OCI-LY1 (cell line): ENCODE measurements around the gene FIS1.
"Not testable (repeated sequence)": the region's sequence is repeated elsewhere in the genome, so short reads cannot be mapped to it uniquely, and the experiment has no call there.

Source experiments
- EZH2 ChIP-seq: fragments of 200-600 bp; sonication (generic), shearing (Covaris generic); IDR thresholded peaks from 2 replicates; pipeline ENCODE4 v1.8.0; 2017; ENCODE audit warnings: borderline replicate concordance, mixed run types, mild to moderate bottlenecking, antibody characterized with exemption, low read length, moderate library complexity, mixed read lengths
- TF ChIP-seq, protein P1 (sequence below): fragments of 200-600 bp; sonication (generic), shearing (Covaris generic); IDR thresholded peaks from 2 replicates; pipeline ENCODE4 v1.5.1; 2017; ENCODE audit warnings: mild to moderate bottlenecking, antibody characterized with exemption, low read length, moderate library complexity, mixed read lengths

DNA sequence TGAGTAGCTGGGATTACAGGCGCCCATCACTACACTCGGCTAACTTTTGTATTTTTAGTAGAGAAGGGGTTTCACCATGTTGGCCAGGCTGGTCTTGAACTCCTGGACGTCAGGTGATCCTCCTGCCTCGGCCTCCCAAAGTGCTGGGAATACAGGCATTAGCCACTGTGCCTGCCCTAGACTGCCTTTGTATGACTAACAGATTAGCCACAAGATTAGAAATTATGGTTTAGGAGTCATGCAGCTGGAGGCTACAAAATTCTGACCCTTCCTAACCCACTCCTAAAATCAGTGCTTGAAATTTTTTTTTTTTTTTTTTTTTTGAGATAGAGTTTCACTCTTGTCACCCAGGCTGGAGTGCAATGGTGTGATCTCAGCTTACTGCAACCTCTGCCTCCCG lies 47.7 kb upstream of the FIS1 start:
- TF ChIP-seq, protein P1, sequence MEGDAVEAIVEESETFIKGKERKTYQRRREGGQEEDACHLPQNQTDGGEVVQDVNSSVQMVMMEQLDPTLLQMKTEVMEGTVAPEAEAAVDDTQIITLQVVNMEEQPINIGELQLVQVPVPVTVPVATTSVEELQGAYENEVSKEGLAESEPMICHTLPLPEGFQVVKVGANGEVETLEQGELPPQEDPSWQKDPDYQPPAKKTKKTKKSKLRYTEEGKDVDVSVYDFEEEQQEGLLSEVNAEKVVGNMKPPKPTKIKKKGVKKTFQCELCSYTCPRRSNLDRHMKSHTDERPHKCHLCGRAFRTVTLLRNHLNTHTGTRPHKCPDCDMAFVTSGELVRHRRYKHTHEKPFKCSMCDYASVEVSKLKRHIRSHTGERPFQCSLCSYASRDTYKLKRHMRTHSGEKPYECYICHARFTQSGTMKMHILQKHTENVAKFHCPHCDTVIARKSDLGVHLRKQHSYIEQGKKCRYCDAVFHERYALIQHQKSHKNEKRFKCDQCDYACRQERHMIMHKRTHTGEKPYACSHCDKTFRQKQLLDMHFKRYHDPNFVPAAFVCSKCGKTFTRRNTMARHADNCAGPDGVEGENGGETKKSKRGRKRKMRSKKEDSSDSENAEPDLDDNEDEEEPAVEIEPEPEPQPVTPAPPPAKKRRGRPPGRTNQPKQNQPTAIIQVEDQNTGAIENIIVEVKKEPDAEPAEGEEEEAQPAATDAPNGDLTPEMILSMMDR = not testable (repeated sequence)
- TF ChIP-seq EZH2 = not testable (repeated sequence)
